Measurements from ENCODE around the gene DMXL2. TPM values are rescaled to one million over a fixed set of nuclear protein-coding genes. Genes with fewer than 3 reads are reported as not detected.
A peak's percentile ranks its signal among the peaks of the same experiment; 100 is the strongest.

Gene DMXL2
- total RNA-seq, 2 donors from 2014 or later = 21.7 to 33.4 TPM

GRCh38 chr15:51580385-51580784 lies 42.2 kb downstream of the DMXL2 start:
- H3K36me3 ChIP-seq = no peaks in the 10 kb centered on the region
- H3K27ac ChIP-seq = no peak overlapping the region
- no peak overlapping the region for H3K9ac ChIP-seq (ENCODE audit: low read depth in 2 of 2, low read length in 2 of 2)
- no peak for DNase-seq
- no peaks in the 10 kb centered on the region for H3K4me1 ChIP-seq
- TF ChIP-seq CTCF (IDR thresholded peaks at IDR 0.05) = no peak
- H3K27me3 ChIP-seq = no peaks in the 10 kb centered on the region
- H3K9me3 ChIP-seq = no peaks in the 10 kb centered on the region
- intact Hi-C loops (cut with DNase I) = no loop called here
- no peak overlapping the region for H3K4me3 ChIP-seq

- intact Hi-C loops (cut with DNase I) = no loop called here
- TF ChIP-seq CTCF (IDR thresholded peaks at IDR 0.05) = no peak
- no peaks in the 10 kb centered on the region for H3K27me3 ChIP-seq
- H3K9me3 ChIP-seq = no peaks in the 10 kb centered on the region
- H3K36me3 ChIP-seq = no peaks in the 10 kb centered on the region
- no peaks in the 10 kb centered on the region for H3K4me1 ChIP-seq
- DNase-seq = no peak
- H3K27ac ChIP-seq = no peak overlapping the region
- no peak overlapping the region for H3K9ac ChIP-seq (ENCODE audit: low read depth in 2 of 2, low read length in 2 of 2)
- H3K4me3 ChIP-seq = no peak overlapping the region
Measured at GRCh38 chr15:51579012-51579411, 43.6 kb downstream of the DMXL2 start.

- H3K27me3 ChIP-seq = no peaks in the 10 kb centered on the region
Measured at GRCh38 chr15:51577636-51578304, 44.8 kb downstream of the DMXL2 start.

GRCh38 chr15:51576911-51577500 lies 45.6 kb downstream of the DMXL2 start:
- Histone ChIP-seq H3K9me3 (no peaks in the 10 kb centered on the region), H3K36me3 (no peaks in the 10 kb centered on the region), H3K4me1 (no peaks in the 10 kb centered on the region), H3K27me3 (no peaks in the 10 kb centered on the region), H3K4me3 (no peak overlapping the region), H3K27ac (peak overlapping the region; percentile 23), H3K9ac (ENCODE audit: low read depth in 2 of 2, low read length in 2 of 2) (no peak overlapping the region)
- intact Hi-C loops (cut with DNase I) = no loop called here
- DNase-seq = no peak
- TF ChIP-seq CTCF (IDR thresholded peaks at IDR 0.05) = no peak

More at GRCh38 chr15:51577636-51578304, 44.8 kb downstream of the DMXL2 start:
- TF ChIP-seq CTCF (IDR thresholded peaks at IDR 0.05) = no peak
- H3K4me3 ChIP-seq = no peak overlapping the region
- peak overlapping the region; percentile 23 for H3K27ac ChIP-seq
- no peaks in the 10 kb centered on the region for H3K9me3 ChIP-seq
- no peak overlapping the region for H3K9ac ChIP-seq (ENCODE audit: low read depth in 2 of 2, low read length in 2 of 2)
- intact Hi-C loops (cut with DNase I) = no loop called here
- no peaks in the 10 kb centered on the region for H3K36me3 ChIP-seq
- no peak for DNase-seq
- no peaks in the 10 kb centered on the region for H3K4me1 ChIP-seq

GRCh38 chr15:51576286-51576850 lies 46.2 kb downstream of the DMXL2 start:
- Histone ChIP-seq H3K4me1 (no peaks in the 10 kb centered on the region), H3K4me3 (no peak overlapping the region), H3K36me3 (no peaks in the 10 kb centered on the region), H3K27ac (peak overlapping the region; percentile 10), H3K9ac (ENCODE audit: low read depth in 2 of 2, low read length in 2 of 2) (no peak overlapping the region), H3K9me3 (no peaks in the 10 kb centered on the region), H3K27me3 (no peaks in the 10 kb centered on the region)
- TF ChIP-seq CTCF (IDR thresholded peaks at IDR 0.05) = no peak
- DNase-seq = no peak
- intact Hi-C loops (cut with DNase I) = no loop called here
